NCI-H2196 treated with DMSO at 0.1 percent for 48 hours (cell line): ENCODE data around the gene RUSF1.
"Not testable (repeated sequence)": the region's sequence is repeated elsewhere in the genome, so short reads cannot be mapped to it uniquely, and the experiment has no call there.

Source experiments
- DNase-seq: peaks from one replicate; lab custom pipeline; 2025; ENCODE audit not compliant: unreplicated experiment; lab: John Stamatoyannopoulos, UW

The RUSF1 gene

DNA sequence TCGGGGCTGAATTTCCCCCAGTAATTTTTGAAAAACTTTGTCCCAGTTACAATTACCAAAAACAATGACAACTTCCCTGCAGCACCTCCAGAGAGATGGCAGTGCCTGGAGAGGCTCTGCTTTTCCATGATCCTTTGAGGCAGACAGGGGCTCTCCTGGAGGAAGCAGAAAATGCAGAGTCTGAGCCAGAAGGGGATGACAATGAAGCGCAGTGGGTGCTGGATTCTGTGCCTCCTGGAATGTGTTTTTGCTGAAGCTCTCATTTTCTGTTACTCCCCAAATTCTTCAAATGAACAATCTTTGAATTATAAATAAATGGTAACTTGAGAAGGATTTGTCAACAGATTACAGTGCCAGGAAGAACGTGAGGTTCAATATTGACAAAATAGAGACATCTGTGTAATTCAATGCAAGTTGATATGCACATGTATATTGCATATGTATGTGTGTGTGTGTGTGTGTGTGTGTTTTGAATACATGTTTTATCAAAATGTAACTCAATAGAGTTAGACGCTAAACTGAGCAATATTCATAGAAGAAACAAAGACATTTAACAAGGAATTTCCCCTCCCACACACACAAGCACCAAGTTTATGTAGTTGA is 9.7 kb upstream of the RUSF1 start:
- DNase-seq, result no peak

DNA sequence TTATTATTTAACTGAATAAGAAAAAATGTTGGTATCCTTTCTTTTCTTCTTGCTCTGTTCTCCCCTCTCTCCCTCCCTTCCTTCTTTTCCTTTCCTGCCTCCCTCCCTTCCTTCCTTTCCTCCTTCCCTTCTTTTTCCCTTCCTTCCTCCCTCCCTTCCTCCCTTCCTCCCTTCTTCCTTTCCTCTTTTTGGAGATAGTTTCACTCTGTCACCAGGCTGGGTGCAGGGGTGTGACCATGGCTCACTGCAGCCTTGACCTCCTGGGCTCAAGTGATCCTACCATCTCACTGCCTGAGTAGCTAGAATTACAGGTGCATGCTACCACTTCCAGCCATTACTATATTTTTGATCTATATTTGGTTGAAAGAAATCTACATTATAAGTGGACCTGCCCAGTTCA is 5.7 kb upstream of the RUSF1 start:
- no peak for DNase-seq

DNA sequence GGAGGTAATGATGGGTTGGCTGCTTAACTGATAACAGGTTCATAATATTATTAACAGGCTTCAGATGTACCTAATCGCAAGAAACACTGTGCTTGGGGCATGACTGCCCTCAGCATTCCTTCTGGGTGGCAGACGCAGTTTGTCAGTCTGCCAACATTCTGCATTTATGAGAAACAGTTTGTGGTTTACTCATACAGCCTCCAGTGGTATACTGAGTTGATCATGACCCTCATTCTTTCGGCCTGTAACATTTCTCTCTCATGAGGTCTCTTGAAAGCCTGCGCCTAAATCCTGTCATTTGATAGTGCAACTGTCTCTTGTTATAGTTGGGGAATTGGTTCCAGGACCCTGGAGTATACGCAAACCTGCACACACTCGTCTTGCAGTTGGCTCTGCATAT is 4.9 kb upstream of the RUSF1 start:
- DNase-seq, result no peak

DNA sequence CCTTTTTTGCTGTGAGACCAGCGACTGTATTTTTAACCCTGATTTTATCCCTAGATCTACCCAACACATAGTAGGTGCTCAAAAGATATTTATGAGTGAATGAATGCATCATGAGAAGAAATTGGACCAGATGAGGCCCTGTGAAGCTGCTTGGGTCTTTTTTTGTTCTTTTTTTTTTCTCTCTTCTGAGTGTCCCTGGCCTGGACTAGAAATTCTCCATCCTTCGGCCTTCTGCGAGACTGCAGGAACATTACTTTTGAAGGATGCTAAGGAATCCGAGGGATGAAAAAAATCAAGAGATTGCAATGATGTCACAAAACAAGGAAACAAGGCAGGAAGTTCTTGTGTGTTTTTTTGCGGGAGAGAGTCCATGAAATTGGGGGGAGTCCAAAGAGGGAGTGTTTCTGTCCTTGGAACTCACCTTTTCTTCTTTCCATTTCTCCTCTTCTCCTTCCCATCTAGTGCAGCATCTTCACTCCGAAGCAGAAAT is 560 bp upstream of the RUSF1 start:
- no peak for DNase-seq

DNA sequence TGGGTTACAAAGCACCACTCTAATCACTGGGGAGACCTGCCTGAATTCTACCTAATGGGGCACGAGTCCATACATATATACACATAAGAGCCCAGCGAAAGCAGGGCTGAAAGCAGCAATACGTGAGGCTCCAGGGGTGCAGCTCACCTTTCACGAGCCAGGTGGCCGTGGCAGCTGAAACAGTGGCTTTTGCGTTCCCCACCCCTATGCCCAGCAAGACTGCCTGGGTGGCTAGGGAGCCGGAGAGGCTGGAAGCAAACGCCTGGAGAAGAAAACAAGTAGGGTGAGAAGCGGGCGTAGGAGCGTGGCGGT is 618 bp downstream of the RUSF1 start:
- no peak for DNase-seq

DNA sequence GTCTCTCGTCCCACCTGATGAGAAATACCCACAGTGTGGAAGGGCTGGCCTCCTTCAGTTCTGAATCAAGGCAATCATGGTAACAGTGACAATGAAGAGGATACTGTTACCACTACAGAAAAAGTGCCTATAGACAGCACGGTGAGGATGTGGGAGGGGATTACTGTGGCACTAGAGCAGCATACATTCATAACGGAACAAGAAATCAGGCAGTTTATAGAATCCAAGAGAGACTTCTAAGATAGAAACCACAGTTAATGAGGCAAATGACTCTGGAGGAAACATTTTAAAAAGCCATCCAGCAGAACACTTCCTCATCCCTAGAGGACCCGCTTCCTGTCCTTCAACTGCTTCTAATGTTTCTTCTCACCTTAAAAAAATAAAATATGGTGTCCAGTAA is 2.7 kb downstream of the RUSF1 start:
- DNase-seq, result no peak

DNA sequence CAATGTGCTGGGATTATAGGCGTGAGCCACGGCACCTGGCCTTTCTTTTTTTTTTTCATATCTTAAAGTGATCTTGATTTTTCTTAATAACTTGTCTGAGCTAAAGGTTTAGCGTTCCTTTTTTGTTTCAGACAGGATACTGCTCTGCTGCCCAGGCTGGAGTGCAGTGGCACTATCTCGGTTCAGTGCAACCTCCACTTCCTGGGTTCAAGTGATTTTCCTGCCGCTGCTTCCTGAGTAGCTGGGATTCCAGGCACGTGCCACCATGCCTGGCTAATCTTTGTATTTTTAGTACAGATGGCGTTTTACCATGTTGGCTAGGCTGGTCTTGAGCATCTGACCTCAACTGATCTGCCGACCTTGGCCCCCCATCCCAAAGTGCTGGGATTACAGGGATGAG is 4.0 kb downstream of the RUSF1 start:
- DNase-seq, result no peak

DNA sequence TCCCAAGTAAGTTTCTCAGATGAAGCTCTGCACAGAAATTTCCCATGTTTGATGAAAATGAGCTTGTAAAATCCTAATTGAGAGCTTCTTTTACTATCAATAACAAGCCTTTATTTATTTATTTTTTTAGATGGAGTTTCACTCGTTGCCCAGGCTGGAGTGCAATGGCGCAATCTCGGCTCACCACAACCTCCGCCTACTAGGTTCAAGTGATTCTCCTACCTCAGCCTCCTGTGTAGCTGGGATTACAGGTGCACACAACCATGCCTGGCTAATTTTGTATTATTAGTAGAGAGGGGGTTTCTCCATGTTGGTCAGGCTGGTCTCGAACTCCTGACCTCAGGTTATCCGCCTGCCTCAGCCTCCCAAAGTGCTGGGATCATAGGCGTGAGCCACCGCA is 4.6 kb downstream of the RUSF1 start:
- not testable (repeated sequence) for DNase-seq

DNA sequence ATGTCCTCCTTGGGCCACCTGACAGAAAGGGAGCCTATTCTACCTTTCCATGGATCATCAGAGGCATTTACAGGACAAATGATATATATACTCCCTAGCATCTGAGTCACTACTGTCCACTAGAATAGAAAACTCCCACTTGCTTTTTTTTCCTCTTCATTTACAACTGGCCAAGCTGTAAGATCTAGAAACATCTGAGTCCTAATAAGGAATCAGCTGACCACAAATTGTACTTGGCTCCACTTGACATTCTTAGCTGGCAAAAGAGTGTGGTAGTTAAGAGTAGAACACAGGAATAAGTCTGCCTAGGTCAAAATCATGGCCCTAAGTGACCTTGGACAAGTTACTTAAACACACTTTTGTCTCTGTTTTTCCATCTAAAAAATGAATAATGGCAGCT is 5.2 kb downstream of the RUSF1 start:
- DNase-seq, result no peak

DNA sequence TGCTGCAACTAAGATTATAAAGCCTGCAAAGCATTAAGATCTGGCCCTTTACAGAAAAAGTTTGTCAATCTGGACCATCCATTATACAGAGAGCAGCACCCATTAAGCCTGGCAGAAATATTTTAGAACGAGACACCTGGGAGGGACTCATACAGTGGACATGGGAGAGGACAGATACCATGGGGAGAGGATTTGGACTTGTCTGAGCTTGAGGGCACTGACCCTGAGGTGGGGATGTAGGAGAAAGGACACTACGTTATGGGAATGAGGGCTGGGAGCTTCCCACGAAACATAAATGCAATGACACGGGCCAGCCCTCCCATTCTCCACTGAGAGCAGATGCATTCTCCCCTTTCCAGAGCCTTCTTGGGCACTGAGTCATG is 6.2 kb downstream of the RUSF1 start:
- no peak for DNase-seq

DNA sequence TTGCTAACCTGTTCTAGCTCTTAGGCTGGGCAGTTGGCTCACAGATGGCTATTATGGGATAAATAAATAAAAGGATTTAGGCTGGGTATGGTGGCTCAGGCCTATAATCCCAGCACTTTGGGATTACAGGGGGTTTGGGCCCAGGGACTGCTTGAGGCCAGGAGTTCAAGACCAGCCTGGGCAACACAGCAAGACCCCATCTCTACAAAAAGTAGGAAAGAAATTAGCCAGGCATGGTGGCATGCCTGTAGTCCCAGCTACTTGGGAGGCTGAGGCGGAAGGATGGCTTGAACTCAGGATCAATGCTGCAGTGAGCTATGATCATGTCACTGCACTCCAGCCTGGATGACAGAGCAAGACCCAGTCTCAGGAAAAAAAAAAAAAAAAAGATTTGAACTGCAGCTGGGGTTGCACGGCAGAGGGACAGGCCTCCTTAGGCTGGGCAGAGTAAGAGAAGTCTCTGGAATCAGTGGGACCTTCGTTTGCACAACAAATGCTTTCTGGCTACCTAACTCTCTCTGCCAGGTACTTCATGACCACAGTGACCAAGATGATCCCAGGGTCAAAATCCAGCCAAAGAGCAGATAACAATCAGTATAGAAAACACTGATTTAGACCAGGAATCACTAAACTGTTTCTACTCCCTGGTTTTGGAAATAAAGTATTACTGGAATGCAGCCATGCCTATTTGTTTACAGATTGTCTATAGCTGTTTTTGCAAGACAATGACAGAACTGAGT is 6.8 kb downstream of the RUSF1 start:
- DNase-seq, result no peak

DNA sequence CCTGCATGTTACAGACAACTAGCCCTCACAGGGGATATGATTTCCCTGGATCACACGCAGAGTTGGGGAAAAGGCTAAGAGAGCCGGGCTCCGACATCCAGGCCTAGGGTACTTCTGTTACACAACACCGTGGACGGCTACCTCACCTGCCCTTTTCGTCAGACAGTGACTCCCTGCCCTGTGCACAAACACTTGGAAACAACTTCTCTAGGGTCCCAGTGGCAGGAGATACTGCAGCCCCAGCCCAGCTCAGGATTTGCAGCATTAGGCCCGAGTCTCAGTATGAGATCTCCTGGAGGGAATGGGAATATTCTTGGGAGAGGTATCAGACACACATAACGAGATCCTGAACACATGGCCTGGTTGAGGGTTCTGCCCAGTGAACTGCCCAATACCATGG is 8.3 kb downstream of the RUSF1 start:
- DNase-seq, result no peak

DNA sequence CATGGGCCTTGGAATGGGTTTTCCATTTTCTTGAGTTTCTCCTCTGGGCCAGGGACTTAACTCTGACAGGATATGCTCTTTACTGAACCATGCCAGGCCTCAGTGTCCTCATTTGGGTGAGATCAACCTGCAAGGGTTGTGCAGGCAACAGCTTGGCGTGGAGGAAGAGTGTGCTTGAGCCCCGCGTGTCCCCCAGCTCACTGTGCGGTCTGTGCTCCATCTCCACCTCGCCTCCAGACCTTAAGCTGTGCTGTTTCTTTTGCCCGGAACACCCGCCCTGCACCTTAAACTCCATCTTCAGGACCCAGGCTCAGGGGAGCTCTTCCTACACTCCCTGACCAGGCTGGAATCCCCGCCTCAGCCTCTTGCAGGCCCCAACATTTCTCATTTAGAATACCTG is 9.7 kb downstream of the RUSF1 start:
- DNase-seq, result no peak

DNA sequence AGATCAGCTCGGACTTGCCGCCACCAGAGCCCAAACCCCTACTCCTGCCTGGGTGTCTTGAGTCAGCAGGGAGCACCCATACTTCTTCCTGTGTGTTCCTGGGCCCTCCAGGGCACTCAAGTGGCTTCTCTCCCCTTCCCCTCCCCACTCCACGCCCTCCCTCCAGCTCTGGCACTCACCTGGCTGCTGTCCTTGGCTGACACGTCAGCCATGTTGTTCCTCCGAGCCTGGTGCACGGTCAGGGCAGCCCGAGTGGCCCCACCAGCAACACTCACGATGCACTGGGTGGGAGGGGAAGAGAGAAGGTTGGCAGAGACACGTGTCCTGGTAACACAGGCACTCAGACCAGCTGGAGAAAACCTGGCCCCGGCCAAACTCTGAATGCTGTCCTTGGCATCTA is 11.5 kb downstream of the RUSF1 start:
- DNase-seq, result no peak

DNA sequence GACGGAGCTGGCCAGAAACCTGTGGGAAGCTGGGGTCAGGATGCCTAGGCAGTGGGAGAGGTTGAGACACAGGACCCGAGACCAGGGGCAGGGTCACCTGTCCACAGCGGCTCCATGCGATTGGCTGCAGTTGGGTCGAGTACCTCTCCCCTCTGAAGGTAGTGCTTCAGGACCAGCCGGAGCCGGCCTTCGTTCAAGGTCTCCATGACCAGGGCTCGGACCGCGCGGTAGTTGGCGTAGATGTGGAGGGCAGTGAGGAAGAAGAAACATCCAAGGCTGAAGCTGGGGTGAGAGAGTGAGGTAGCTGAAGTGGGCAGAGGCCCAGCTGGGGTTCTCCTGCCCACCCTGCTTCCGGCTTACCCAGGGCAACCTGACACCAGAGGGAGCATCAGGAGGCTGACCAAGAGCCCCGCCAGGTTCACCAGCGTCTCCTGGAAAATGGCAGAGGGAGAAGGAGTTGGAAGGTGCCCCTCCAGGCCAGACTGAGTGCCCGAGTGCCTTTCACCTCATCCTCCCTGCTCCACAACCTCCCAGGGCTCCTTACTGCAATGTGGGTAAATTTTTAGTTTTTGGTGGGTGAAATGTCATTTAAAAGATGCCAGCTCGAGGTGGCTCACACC is 14.6 kb downstream of the RUSF1 start:
- DNase-seq, result no peak

DNA sequence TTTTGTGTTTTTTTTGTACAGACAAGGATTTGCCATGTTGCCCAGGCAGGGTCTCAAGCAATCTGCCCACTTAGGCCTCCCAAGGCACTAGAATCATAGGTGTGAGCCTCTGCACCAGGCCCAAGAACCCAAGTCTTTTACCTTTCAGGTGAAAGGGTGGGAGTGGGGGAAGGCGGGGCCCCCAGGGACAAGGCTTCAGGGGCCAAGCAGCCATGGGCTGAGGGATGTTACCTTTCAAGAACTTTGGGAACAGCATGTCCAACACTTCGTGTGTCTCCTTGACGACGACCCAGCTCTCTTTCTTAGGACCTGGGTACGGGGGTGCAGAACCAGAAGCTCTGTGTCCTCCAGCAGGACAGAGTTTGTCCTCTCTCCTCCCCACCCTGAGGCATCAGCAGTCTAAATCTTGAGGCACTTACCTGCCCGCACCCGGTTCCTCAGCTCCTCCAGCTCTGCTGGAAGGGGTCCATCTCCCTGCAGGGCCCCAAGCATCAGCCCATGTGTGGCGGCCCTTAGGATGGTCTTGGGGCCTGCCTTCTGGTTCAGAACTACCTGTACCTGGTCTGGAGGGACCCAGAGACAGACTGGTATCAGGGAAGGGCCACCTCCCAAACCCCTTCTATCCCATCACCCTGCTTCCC is 16.3 kb downstream of the RUSF1 start:
- DNase-seq, result no peak

DNA sequence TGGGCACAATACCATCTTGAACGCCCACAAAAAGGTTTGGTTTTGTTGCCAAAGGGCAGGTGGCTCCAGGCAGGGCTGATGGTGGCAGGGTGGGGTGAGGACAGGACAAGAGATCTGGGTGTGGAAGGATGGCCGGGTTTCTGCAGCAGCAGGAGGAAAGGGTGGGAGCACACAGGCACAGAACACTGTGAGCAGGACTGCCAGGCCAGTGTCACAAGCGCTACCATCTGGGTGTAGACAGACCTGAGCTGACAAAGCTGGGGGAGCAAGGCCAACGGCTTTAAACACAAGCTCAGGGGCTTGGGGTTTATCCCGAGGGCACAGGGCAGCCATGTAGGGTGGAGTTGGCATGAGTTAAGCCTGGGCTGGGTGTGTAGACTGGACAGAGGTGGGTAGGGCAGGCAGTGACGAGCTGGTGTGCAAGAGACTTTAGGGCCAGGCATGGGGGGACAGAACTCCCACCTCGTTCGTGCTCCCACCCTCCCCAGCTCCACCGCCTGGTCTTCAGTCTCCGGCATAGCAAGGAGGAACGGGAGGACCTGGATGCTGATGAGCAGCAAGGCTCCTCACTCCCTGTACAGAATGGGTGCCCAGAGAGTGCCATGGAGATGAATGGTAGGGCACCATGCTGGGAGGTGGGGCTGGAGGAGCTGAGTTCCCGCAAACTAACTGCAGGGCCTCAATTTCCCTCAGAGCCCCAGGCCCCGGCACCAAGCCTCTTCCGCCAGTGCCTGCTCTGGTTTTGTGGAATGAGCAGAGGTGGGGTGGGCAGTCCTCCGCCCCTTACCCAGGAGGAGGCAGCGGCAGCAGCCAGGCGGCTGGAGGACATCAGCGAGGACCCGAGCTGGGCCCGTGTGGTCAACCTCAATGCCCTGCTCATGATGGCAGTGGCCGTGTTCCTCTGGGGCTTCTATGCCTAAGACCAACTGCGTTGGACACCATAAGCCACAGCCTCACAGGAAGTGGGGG is 18.3 kb downstream of the RUSF1 start:
- DNase-seq, result no peak

DNA sequence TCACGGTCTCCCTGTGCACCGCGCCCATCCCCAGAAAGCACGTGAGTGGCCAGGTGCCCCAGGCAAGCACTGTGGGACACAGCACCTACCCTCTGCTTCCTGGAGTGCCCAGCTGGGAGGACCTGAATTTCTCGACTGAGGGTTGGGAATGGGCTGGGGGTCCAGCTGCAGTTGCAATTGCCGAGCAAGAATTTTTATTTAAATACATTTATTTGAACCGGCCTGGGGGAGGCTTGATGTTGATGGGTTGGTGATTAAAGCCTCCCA is 19.0 kb downstream of the RUSF1 start:
- DNase-seq, result no peak

DNA sequence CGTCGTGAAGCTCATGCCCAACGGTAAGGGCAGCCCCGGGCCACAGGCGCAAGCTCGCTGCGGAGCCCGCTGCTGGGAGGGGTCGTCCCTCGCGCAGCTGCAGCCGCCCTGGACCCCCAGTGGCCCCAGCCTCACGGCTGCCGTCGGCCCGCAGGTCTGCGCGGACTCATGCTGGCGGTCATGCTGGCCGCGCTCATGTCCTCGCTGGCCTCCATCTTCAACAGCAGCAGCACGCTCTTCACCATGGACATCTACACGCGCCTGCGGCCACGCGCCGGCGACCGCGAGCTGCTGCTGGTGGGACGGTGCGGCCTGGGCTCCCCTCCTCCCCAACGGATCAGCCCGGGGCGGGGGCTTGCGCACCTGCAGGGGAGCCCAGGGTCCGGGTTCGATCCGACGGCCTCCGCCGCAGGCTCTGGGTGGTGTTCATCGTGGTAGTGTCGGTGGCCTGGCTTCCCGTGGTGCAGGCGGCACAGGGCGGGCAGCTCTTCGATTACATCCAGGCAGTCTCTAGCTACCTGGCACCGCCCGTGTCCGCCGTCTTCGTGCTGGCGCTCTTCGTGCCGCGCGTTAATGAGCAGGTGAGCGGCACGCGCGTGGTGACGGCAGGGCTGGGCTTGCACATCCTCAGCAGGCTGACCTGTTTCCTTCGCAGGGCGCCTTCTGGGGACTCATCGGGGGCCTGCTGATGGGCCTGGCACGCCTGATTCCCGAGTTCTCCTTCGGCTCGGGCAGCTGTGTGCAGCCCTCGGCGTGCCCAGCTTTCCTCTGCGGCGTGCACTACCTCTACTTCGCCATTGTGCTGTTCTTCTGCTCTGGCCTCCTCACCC is 19.5 kb downstream of the RUSF1 start:
- no peak for DNase-seq

DNA sequence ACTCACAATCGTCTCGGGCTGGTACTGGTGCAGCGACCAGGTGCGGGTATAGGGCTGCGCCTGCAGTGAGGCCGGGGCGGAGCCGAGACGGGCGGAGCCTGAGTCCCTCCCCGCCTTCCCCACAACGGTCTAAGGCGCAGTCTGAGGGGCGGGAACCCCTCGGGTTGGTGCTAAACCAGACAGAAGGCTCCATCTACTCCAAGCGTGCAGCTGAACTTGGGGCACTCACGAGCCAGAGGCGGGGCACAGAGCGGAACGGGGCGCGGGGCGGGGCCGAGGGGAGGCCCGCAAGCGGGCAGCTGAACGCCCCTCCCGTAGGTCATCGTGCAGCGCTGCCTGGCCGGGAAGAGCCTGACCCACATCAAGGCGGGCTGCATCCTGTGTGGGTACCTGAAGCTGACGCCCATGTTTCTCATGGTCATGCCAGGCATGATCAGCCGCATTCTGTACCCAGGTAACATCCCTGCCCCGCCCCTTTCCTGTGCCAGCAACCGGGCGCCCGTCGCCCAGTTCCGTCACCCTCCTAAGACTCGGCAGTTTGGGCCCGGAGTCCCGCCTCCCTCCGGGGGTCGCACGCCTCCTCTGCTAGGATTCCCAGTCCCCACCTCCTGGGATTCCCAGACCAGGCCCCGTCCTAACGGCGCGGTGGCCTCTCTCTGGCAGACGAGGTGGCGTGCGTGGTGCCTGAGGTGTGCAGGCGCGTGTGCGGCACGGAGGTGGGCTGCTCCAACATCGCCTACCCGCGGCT is 20.3 kb downstream of the RUSF1 start:
- DNase-seq, result peak; percentile 65
